HG02981 (cell line): ENCODE results near the gene PCNX1.
"Not testable (repeated sequence)": the region's sequence is repeated elsewhere in the genome, so short reads cannot be mapped to it uniquely, and the experiment has no call there.

Experiments used
- ATAC-seq: cut with Tn5 transposase; IDR thresholded peaks from one replicate; pipeline ENCODE4 v1.9.1; 2021; ENCODE audit warnings: mild to moderate bottlenecking, moderate library complexity; ENCODE audit not compliant: unreplicated experiment

Gene PCNX1

DNA sequence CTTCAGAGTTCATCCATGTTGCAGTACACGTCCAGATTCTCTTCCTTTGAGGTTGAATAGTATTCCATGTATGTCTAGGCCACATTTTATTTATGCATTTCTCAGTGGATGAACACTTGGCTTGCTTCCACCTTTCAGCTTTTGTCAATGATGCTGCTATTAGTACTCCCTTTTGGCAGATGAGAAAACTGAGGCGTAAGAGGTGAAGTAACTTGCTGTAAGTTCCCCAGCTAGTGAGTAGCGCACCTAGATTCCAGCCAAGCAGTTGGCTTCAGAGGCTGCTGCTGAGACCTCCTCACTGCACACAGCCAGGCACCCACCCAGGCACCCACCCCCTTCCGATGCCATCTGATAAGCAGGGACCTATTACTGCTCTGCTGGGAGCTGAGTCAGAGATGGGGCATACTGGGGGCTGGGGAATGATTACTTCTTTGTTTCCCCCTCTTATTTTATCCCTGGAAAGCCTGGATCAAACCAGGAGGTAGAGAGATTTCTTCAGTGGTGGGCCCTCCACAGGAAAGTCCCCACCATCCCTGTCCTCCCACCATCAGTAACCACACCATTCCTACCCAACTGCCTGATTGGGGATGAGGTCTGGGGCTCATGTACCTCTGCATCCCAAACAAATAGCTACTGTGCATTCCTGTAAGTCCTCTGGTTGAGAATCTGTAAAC, 234.6 kb downstream of the PCNX1 start:
- ATAC-seq = no peak

DNA sequence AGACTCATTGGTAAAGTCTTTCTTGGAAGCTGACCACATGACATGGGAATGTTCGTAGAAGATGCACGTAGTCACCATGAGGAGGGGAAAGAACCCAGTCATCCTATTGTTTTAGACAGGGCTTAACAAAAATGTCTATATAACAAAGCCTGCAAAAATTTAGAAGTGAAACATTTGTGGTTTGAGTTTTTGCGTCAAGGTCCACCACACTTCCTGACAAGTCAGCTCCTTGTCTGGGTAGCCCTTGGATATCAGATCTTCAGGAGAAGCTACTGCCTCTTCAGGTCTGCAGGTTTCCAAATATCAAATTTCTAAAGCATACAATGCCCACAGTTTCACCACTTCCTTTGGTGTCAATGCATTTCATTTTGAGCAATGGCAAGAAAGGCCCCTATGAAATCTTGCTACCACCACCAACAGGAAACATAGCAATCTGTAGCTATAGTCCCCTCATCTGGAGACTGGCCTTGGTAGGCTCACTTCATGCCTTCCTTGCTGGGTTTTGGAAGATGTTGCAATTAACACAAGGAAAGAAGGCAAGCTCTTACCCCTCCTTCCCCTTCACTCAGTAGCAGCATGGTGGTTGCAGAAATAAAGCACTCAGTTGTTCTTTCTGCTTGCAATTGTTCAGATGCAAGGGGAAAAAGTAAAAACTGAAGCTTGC, 235.2 kb downstream of the PCNX1 start:
- ATAC-seq = peak; percentile 38

DNA sequence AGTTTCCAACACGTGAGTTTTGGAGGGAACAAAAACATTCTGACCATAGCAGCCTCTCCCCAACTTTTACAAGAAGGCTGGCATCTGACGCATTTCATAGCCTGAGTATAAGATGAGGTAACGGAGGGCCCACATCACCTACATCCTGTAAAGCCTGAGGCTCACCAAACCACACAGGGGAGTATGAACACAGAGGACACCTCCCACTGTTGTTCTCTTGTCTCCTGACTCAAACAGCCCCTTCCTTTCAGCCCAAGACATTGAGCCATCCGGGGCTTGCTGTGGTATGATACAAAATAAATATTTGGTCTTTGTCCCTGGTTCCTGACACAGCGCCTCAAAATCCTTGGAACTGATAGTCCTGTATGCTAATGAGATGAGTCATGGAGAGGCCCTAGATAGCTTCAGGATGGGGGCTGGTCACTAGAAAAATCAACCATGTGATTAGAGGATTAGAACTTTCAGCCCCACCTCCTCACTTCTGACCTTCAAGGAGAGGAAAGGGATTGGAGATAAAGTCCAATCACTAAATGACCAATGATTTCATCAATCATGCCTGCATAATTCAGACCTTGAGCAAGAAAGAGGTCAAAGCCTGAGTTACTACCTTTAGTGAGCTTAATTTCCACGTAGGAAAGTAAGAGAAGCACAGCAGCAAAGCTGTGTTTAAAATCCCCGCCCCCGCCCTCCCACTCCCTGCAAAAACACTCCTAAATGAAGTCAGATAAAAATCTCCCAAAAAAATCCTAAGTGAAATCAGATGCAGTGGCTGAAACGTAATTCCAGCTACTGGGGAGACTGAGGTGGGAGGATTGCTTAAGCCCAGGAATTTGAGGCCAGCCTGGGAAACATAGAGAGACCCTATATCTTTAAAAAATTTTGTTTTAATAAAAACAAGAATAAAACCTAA, 236.4 kb downstream of the PCNX1 start:
- ATAC-seq = no peak

DNA sequence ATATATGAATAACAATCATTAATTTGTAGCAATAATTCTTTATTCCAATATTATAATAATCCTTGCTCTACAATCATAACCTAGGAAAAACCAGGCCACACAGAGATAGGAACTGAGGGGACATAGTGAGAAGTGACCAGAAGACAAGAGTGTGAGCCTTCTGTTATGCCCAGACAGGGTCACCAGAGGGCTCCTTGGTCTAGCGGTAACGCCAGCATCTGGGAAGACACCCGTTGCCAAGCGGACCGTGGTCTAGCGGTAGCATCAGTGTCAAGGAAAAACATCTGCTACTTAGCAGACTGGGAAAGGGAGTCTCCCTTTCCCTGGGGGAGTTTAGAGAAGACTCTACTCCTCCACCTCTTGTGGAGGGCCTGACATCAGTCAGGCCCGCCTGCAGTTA, 240.1 kb downstream of the PCNX1 start:
- ATAC-seq = not testable (repeated sequence)

DNA sequence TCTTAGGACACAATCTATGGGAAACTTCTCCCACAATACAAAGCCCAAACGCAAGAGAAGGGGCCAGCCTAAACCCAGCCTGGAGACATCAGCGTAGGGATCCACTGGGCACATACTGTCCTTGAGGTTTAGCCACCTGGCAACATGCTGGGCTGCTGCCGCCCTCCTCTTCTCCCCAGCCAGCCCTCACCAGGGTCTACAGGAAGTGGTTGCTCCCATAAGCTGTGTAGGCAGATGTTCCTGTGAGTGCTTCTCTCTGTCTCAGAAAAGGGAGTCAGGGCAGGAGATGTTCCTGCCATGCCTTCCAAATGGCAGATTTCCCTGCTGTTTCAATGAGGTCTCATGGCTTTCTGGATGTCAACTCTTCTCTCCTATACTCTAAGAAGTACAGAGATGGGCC, 241.4 kb downstream of the PCNX1 start:
- no peak for ATAC-seq

DNA sequence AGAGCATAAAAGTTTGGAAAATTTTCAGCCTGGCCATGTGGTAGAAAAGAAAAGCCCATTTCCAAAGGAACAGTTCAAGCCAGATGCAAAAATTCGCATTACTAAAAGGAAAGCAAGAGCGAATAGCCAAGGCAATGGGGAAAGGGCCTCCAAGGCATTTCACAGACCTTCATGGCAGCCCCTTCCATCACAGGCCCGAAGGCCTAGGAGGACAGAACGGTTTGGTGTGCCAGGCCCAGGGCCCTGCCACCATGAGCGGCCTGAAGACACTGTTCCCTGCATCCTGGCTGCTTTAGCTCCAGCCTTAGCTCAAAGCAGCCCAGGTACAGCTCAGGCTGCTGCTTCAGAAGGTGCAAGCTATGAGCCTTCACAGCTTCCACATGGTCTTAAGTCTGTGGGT, 243.5 kb downstream of the PCNX1 start:
- ATAC-seq = no peak

DNA sequence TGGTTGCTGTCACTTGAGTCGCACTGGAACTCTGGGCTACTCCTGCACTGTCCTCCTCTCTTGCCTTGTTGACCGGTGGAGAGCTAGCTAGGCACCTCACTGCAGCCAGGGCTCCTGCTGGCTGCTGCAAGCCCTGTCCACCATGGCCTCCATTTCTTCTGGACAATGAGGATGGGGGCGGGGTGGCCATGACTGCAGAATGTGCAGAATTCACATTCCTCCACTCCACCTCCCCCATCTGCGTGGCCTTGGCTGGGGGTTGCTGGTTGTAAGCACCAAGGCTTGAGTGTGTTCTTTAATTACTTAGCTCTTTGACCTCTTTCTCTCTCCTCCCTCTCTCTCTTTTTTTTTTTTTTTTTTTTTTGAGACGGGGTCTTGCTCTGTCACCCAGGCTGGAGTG, 248.5 kb downstream of the PCNX1 start:
- ATAC-seq = no peak

DNA sequence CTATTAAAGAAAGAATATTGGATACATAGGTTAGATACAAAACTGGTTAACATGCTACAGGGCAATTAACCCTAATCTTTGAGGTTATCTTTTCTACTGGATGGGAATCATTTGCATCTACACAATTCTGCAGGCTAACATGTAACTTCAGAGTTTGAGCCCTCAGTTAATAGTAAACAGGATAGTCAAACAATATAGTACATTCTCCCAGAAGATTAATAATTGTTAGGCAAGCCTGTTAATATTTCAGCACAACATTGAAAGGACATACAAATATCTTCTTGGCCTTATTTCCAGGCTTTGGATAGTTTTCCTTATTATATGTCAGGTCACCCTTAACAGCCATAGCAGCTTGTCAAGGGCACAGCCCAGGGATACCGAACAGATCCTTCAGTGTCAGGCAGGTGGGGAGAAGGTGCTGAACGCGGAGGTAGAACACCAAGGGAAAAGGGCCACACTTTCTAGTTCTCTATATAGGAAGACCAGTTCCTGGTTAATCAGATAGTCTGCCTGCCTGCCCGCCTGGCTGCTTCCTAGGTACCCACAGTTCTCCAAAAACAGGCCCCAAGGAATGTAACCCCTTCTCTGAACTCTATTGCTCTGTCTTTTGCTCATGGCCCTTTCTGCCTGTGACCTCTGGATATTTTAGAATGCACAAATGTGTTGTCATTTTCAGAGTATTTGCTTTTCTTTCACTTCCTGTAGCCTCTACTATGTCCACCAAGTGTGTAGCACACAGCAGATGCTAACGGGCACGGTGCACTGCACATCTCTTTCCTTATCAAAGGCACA, 256.0 kb downstream of the PCNX1 start:
- no peak for ATAC-seq

DNA sequence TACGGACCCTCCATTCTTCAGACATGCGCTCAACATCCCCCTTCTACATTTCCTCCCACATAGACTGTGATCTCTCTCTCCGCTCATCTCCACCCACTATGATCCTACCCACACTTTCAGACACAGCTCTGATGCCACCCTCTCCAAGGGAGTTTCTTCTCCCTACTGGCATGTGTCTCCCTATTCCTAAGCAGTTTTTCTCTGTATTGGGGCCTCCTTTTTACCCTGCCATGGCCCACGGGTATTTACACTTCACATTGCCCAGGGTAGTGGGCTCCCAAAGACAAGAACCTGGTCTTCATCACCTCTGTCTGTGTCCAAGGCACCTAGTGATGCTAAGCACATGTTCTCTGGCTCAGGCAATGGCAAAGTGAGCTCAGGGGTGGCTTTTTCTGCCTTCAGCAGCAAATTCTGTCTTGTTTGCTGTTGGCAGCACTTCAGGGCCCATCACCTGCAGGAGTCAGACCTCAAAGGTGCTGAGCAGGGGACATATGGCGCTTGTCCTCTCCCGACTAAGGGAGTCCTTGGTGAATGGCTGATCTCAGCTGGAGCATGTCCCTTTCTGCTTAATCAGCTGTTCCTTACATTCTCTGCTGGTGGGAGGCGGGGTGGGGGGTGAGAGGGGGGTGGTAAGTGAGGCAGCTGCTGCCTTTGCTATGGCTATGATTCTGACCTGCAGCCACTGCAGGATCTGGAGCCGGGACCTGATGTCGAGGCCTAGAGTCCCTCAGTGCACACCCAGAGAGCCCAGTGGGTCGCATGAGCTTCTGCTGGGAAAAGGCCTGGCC, 256.8 kb downstream of the PCNX1 start:
- no peak for ATAC-seq
